Midbrain (tissue), 1 donor: ENCODE data around the gene HS3ST4.
"Not testable (repeated sequence)": the region's sequence is repeated elsewhere in the genome, so short reads cannot be mapped to it uniquely, and the experiment has no call there.

Source experiments
- DNase-seq: peaks from one replicate; lab custom pipeline; 2025; lab: John Stamatoyannopoulos, UW

HS3ST4 gene

DNA sequence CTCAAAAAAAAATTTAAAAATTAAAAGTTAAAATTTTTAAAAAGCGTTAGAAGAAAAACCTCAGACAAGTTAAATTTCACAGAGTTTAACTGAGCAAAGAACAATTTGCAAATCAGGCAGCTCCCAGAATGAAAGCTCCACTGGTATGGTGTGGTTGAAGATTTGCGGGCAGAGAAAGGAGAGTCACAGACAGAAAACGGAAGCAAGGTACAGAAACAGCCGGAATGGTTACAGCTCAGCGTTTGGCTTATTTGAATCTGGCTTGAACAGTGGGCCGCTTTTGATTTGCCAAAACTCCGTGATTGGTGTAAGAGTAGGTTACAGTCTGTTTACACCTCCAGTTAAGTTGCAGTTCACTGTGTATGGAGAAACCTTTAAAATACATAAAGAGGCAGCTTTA lies 297.1 kb downstream of the HS3ST4 start:
- DNase-seq, result no peak

DNA sequence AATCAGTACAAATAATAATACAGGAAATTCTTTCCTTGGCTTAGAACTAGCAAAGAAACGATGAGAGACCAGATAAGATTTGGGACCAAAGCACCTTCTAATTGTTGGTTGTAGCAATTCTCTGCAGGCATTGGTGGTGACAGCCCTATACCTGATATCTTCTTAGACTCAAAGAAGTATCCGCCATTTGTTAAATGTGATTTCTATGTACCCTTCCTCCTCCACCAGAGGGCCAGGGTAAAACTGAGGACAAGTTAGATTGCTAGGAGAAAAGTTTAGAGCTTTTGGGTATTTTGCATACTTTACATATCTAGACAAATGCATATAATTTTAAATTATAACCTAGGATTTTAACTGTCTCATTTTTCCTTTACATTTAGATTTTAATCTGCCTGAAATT lies 304.3 kb downstream of the HS3ST4 start:
- no peak for DNase-seq

DNA sequence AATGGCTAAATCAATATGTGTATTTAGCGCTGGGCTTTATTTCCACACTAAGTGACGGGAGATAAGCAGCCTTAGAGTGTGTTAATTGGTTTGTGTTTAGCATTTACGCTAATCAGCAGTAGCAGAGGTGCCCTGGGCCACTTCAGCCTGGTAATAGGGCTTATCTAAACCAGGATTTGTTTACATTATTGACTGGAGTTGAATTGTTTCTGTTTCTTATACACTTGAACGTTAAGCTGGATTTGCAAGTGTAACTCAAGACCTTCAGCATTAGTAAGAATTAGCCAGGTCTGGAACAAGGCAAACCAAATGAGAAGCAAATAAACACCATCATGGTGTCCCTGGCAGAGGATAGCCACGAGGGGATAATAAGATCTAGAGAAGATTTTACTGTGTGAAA lies 313.6 kb downstream of the HS3ST4 start:
- no peak for DNase-seq

DNA sequence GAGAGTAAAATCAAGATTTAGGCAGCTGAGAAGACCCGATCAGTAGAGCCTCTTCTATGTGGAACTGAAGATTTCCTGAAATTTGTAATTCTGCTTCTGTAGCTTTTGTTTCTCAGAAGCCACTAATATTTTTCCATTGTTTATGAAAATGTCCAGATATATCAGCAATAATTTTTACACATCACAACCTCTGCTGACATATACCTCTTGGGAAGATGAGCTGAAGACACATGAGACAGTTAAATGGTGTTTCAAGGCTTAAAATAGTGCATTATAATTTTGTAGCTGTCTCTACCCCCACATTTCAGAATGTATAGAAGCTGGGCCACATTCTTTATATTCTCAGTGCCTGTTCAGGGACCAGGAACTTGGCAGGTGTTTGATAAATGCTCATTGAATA lies 320.6 kb downstream of the HS3ST4 start:
- no peak for DNase-seq

DNA sequence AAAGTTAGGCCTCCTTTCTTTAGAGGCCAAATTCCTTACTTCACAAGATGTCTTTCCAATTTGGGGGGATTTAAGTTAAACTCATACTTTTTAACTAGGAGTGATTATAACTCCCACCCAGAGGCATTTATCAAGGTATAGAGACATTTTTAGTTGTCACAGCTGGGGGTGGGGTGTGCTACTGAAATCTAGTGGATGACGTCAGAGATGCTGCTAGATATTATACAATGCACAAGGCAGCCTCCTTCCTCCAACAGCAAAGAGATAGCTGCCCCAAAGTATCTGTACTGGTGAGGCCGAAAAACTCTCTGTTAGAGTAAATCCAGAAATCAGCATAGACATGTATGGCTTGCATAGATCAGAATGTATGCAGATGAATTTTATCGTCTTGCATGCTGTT lies 324.0 kb downstream of the HS3ST4 start:
- DNase-seq, result no peak

DNA sequence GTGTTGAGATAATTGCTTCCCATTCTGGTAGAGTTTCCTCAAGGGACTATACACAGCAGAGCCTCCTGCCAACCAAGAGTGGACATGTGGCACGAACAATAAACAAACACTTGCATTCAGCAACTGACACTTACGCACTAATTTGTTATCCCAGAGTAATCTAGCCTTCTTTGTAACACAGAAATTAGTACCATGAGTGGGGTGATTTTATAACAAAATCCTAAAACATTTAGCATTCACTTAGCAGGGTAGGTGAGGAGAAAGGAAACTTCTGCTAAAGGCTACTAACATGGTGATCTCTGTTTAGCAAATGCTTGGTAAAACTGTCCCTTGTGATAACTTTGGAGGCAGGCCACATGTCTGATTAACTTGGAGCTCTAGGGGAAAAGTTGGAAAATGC lies 325.2 kb downstream of the HS3ST4 start:
- no peak for DNase-seq

DNA sequence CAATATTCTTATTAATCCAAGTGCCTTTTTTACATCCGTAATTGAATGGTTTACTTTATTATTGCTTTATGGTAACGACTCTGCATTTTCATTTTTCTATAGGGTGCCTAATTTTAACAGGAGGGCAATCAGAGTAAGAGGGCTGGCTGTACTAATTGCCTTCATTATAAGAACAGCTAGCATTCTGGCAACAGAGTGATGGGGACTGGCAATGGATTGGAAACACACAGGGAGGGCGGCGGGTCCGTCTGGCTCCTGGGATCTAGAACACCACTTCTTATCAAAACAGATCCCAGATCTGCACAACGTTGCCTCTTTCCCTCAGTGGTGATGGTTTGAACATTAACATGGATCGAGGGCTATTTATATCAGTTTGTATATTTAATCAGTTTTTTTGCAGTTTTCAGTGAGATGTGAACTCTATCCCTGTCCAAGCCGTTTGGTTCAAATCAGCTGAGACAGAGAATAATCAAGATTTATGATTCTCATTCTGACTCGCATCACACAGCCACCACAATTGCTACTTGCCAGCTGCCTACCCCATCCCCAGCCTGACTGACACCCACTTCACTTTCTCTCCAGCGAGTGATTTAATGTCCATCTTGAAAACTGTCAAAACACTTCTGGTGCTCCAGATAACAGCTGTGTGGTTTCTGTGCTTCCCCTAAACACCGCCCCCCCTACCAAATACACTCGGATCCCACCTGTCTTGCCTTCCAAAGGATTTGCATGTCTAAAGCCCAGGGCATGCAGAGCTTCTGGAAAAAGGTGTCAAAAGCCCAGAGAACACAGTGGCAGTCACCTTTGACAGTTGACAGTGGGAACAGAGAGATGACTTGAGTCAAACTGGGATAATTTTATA lies 327.9 kb downstream of the HS3ST4 start:
- DNase-seq, result no peak

DNA sequence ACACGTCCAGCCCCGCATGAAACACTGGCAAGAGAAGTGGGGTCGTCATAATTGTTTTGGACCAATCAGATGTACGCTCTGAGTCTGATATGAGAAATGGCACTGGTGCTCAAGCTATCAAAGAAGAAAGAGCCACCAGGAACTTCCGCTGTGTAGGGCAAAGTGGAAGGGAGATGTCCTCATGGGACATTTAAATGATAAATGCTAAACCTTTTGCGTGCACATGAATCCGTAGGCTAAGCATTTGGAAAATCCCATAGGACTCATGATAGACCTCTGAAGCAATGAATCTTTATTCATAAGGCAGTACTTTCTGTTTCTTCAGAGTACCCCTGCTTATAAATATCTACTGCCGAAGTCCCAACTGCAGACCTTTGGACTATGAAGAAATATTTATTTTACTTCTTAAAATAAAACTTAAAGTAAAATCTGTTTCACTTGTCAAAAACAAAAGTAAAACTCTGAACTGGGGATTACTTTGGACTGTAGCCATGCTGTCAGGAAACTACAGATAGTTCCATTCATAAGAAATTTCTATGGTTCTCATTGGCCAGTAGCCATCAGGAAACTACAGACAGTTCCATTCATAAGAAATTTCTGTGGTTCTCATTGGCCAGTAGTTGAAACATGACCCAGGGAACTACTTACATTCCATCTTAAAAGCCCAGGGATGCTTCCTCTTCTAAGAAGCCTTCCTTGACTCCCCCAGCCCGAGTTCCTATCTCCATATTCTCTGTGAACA lies 335.1 kb downstream of the HS3ST4 start:
- DNase-seq, result no peak

DNA sequence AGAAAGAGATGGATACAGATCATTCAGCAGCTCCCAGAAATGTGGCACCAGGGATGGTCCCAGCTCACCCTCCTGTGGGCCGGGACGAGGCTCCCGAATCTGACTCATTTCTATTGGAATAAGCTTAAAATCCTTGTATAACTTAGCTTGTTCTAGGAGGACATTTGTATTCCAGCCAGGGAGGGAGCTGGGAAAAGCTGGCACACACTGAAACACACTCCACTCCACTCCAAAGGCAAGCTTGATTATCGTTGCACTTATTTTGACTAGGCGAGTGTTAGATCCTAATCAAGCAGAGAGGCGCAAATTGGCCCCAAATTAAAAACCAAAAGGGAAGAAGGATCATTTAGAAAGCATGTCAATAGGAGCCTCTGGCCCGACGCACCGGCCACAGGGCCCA lies 339.5 kb downstream of the HS3ST4 start:
- DNase-seq, result no peak

DNA sequence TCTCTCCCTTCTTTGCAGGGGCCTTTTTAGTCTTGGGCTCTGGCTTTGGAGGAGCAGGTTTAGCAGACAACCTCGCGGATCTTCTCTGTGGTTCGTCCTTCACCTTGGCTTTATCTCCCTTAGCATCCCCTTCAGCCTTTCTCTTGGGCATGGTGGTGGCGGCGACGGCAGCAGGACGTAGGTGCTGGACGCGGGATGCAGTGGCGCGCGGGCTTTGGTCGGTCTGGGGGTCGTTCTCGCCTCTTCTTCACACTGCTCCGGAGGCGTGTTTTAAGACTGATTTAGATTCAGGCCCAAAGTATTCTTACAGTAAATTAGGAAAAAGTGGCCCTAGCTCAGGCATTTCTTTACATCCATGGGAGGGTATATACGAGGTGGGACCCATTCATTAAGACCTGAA lies 340.9 kb downstream of the HS3ST4 start:
- not testable (repeated sequence) for DNase-seq

DNA sequence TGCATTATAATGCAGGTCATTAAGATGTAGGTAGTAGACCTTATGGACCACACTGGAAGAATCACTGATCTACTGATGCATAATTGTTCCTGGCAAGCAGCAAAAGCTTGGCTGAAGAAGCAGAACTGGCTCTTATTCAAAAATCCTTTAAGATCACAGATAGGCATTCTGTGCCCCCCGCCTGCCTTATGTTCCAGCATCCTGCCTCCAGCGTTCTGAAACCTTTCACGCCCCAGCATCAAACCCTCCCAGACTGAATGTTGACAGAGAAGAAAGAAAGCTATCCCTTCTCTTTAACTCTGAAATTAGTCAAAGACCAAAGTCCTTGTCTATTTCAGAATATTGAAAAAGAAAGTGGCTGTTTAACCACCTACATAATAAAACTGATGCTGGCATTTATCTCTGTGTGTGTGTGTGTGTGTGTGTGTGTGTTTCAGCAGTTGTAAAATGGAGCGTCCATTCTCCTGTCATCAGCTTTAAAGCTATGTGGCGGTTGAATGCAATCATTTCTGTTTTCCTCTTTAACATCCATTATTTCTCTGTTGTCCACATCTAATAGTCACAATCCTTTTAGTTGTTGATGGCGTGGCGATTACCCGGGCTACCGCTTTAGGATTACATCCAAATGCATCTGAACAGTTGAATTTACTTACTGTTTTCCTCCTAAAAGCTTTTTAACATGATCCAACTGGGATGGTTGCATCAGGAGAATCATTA lies 350.4 kb downstream of the HS3ST4 start:
- DNase-seq, result no peak

DNA sequence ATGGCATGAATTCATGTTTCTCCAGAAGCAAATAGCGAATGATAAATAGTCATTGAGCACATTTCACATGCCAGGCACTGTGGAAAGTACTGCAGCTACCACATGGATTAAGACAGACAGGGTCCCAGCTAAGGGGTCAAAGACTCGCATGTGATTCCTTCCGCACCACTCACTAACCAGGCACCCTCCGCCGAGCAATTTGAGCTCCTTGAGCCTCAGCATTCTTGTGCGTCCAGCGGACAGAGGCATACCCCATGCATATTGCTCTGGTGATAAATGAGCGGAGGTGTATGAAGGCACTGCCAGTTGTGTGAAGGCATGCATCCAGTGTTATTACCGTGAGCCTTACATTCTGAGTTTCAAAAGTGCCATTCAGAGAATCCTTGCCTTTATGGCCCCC lies 358.7 kb downstream of the HS3ST4 start:
- no peak for DNase-seq

DNA sequence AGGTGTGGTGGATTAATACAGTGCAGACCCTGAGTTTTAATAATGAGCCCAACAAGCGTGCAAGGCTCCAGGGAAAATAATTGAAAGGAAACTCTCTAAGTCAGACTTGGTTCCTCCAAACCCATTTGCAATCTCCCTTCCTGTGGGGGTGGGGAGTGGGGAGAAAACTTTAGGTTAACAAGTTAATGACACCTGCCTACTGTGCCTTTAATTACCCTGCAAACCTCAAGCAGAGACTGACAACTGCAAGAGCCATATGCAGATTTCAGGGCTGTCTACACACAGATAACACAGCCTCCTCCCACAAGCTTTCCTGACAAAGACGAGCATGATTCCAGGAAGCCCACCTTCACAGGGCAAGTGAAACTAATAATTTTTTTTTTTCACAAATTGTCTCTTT lies 359.3 kb downstream of the HS3ST4 start:
- DNase-seq, result no peak

DNA sequence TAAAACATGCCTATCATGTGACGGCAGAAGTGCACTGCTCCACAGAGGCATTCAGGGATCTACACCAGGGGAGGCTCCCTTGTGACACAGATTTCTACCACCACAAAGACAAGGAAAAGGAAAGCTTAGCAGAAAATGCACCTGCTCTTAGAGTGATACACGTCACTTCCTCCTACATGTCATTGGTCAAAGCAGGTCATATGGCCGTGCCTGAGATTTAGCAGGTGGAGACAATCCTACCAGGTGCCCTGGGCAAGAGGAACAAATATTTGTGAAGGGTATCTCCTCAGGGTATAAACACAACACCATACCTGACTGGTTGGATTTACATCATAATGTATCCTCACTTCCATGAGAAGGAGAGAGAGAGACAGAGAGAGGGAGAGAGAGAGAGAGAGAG lies 362.1 kb downstream of the HS3ST4 start:
- DNase-seq, result no peak

DNA sequence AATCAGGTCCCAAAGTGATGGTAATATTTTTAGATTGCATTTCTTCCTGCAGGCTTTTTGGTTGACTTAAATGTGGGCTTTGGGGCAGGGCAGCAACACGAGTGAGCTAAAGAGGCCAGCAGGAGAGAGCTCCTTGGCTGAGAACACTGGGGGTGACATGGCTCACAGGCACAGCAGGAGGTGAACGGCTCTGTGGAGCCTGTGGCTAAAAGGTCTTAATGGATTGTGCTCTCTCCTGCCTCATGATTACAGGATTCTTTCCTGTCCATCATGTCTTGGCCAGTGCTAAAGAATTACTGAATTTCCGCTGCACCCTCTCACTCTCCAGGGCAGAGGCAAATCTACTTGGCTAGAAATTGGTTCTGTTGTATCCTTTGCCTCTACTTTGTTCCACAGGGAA lies 366.6 kb downstream of the HS3ST4 start:
- no peak for DNase-seq

DNA sequence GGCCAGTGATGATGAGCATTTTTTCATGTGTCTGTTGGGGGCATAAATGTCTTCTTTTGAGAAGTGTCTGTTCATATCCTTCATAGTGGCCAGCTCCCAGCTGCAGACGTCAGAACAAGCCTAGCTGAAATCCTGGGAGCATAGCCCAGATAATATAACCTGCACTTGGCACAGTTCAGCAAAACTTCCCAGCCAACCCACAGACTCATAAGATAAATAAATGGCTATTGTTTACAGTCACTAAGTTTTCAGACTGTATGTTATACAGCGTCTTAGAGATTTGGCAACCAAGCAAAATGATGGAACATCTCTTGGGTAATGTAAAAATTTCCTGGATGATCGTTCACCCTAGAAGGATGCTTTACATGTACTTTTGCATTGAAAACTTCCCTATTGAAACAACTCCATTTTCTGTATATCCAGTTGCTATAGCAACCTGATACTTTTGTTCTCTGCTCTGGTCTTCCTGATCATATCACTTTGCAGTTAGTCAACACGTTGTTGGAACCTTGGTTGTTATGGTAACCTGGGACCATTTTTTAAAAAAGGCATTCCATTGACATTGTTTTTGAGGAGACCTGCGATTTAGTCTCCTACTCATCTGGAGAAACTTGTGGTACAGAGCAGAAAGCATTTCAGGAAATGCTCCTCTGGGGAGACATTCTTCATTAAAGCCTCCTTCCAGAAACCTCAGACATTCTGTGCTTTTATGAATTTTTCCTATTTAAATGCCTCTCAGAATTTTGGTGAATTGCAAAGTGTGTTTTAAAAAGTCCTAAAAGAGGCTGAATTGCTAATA lies 378.7 kb downstream of the HS3ST4 start:
- DNase-seq, result no peak

DNA sequence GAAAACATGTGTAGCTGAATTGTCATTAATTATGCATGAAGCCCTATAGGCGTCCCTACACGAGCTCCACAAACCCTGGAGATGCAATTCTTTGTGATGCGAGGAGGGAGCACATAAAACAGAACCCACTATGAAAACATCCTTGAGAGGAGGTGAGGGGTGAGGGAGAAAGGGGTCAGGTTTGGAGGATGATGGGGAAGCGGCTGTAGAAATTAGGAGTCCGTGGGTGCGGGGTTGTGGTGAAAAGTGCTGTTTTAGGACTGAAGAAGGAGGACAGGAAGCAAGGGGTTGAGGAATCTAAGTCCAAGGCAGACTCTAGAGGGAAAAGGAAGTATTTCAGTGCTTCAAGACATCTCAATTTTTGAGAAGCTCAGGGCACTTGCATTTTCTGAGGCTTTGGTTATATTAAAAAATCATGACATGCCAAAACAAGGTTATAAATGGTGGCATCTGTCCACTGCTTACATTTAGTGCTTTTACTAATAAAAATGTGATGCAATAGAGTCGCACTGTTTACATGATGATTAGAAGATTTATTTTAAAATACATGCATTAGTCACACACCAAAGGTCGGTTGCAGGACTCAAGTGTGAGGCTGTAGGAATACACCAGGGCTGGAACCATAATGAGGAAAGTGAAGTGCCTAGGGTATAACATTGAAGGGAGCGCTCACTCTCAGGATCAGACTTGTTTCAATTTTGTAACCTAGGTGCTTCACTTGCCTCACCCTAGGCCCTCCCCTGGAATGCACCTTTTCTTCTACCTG lies 379.5 kb downstream of the HS3ST4 start:
- no peak for DNase-seq

DNA sequence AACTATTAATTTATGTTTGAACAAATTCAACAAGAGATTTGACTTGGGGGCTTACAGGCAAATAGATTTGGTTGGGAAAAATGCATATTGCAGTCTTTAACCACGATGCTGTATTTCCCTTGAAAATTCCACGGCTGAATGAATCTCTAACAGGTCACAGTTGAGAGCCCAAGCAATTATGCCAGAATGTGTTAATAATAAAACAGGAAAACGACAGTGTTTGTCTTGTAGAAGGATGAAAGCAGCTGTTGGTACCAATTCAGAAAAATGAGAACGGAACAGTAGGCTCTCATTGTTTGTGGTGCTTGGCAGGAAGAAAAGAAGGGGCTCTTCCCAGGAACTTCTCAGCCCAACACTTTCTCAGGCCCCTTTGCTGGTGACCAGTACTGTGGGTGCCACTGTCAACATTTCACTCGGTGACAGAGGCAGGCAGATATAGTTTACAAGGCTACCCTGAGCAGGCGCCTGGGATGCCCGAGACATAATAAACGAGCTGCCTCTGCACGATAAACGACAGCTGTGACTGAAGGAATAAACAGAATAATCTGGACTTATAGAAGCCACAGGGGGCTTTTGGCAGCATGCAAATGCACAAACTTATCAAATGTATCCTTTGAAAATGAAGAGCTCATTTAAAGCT lies 387.1 kb downstream of the HS3ST4 start:
- no peak for DNase-seq

DNA sequence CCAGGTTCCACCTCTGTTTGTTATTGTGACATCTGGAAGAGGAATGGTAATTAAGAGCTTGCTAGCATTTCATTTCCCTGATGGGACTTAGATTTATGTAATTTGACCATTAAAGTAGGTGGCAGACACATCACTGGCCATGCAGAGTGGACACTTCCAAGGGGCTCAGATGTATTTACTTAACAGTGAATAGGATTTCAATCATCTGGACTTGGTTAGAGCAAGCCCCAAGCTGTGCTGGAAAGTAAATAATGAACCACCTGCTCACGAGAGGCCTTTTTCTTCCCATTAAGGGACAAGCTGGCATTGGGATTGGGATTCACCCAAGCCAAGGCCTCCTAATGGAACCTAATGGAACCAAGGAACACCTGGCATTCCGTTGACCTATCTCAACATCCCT lies 395.3 kb downstream of the HS3ST4 start:
- no peak for DNase-seq

DNA sequence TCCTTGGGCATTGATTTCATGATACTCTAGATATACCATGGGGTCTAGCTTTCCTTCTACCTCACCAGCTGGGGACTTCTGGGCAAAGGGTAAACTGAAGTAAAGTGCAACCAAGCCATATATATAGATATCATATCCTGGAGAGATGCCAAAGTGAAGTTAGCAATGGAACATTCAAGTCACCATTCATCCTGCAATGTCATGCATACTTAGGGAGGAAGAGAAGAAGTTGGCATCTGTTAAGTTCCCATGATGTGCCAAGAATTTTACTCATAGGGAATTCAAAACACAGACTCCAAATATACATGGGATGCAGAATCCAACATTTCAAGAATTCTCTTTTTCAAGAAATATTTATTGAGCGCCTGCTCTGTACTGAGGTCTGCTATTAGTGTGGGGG lies 399.8 kb downstream of the HS3ST4 start:
- no peak for DNase-seq

DNA sequence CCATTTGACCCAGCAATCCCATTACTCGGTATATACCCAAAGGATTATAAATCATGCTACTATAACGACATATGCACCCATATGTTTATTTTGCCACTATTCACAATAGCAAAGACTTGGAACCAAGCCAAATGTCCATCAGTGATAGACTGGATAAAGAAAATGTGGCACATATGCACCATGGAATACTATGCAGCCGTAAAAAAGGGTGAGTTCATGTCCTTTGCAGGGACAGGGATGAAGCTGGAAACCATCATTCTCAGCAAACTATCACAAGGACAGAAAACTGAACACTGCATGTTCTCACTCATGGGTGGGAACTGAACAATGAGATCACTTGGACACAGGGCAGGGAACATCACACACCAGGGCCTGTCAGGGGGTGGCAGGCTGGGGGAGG lies 406.4 kb downstream of the HS3ST4 start:
- not testable (repeated sequence) for DNase-seq
